ENCODE results near the gene CCT4. TPM values are rescaled to one million over a fixed set of nuclear protein-coding genes. Genes with fewer than 3 reads are reported as not detected.
"Not testable (repeated sequence)": the region's sequence is repeated elsewhere in the genome, so short reads cannot be mapped to it uniquely, and the experiment has no call there.

Gene CCT4
- total and polyA plus RNA-seq, 7 experiments from 2014 or later, result 84.2 to 177 (median 103) TPM

DNA sequence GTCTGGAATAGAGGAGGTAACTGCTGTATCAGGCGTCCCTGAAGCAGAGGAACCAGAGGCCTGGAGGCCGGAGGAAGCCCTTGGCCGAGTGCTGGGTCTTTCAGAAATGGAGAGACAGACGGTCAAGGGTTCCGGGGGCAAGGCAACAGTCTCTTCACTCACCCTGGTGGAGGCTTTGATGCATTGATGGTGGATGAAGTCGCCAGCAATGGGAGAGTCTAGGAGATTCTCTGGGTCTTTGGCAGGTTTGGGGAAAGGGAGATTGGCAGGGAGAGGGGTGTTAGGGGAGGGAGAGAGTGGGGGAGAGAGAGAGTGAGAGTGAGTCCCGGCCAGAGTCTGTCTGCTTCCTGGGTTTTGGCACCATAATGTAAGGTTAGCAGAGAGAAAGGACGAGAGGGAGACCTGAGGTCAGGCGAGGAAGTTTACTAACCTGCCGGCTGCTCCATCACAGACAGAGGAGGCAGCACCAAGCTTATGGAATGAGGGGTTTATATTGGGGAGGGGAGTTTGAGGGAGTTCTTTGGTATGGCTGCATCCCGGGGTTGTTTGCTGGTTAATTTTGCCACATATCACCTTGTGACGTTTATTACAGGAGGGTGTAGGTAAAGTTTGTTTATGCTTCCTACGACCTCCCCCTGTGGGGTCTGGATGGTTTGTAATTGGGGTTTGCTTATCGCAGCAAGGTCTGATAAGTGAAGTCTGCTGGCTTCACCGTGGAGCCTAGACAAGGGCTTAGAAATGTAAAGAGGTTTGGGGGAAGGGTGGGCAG, 36.6 kb upstream of the CCT4 start:
- Mint-ChIP-seq H3K4me3 (no peak overlapping the region), H3K27ac (peak overlapping the region in 1 of 9 donors; percentile 65), H3K9me3 (no peaks in the 10 kb centered on the region), H3K4me1 (peaks cover 0 to 10% (median 0%) of the 10 kb centered on the region in 7 donors), H3K36me3 (peaks cover 0 to 21% (median 10%) of the 10 kb centered on the region in 5 donors), H3K27me3 (no peaks in the 10 kb centered on the region)
- intact Hi-C loops (cut with micrococcal nuclease), result no loop called here
- ChIA-PET POLR2A (no interaction called here), CTCF (interaction anchor here (0.7 kb wide), 1 partner anchor 493 kb away, joined by 3 read pairs; no protein-coding TSS in a partner anchor)
- no peak for DNase-seq
- no peak for ATAC-seq
- Histone ChIP-seq H3K27me3 (ENCODE audit: control insufficient read depth in 2 of 2, insufficient read depth in 2 of 2, low read length in 2 of 2) (no peaks in the 10 kb centered on the region), H3K4me1 (ENCODE audit: control insufficient read depth in 2 of 2, insufficient read depth in 2 of 2, low read length in 2 of 2) (no peaks in the 10 kb centered on the region), H3K27ac (ENCODE audit: low read depth, low read length) (no peak overlapping the region), H3K36me3 (ENCODE audit: control insufficient read depth in 2 of 3, insufficient read depth in 3 of 3, low read length in 3 of 3) (no peaks in the 10 kb centered on the region), H3K4me3 (ENCODE audit: low read length) (no peak overlapping the region), H3K9me3 (ENCODE audit: control insufficient read depth in 2 of 3, low read length in 3 of 3) (no peaks in the 10 kb centered on the region)

- no peak overlapping the region for H3K27ac ChIP-seq (ENCODE audit: low read depth, low read length)
- ChIA-PET POLR2A (no interaction called here), CTCF (interaction anchor here (0.6 kb wide), 1 partner anchor 18 kb away, joined by 3 read pairs; no protein-coding TSS in a partner anchor)
- Mint-ChIP-seq H3K27ac (no peak overlapping the region), H3K4me1 (peaks cover 0 to 10% (median 0%) of the 10 kb centered on the region in 7 donors), H3K4me3 (no peak overlapping the region), H3K36me3 (peaks cover 0 to 16% (median 10%) of the 10 kb centered on the region in 5 donors), H3K9me3 (no peaks in the 10 kb centered on the region), H3K27me3 (no peaks in the 10 kb centered on the region)
- H3K4me1 ChIP-seq (ENCODE audit: control insufficient read depth in 2 of 2, insufficient read depth in 2 of 2, low read length in 2 of 2), result no peaks in the 10 kb centered on the region
- no peaks in the 10 kb centered on the region for H3K36me3 ChIP-seq (ENCODE audit: control insufficient read depth in 2 of 3, insufficient read depth in 3 of 3, low read length in 3 of 3)
- ATAC-seq, result no peak
- H3K27me3 ChIP-seq (ENCODE audit: control insufficient read depth in 2 of 2, insufficient read depth in 2 of 2, low read length in 2 of 2), result no peaks in the 10 kb centered on the region
- intact Hi-C loops (cut with micrococcal nuclease), result no loop called here
- H3K4me3 ChIP-seq (ENCODE audit: low read length), result no peak overlapping the region
- DNase-seq, result no peak
- H3K9me3 ChIP-seq (ENCODE audit: control insufficient read depth in 2 of 3, low read length in 3 of 3), result no peaks in the 10 kb centered on the region
These were observed 34.3 kb upstream of the CCT4 start for GRCh38 chr2:61922714-61923113.

DNA sequence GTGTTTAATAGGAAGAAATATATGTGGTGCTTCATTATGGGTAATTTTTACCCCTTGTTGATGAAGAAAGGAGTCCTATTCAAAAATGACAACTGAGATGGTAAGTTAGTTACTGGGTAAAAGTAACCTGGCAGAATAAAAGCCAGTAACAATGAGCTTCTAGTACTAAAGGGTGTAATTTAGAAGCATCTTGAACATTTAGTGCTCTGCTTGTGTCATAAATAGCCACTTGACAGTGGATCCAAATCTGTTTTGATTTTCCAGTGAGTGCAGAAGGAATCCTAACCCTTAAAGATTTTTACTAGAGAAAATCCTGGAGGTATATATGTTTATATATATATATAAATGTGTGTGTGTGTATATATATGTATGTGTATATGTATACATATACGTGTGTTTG, 32.1 kb upstream of the CCT4 start:
- no peak overlapping the region for H3K4me3 Mint-ChIP-seq
- peaks cover 0 to 12% (median 4%) of the 10 kb centered on the region in 5 donors for H3K36me3 Mint-ChIP-seq
- no peak for DNase-seq
- intact Hi-C loops (cut with micrococcal nuclease), result no loop called here
- no peak overlapping the region for H3K27ac Mint-ChIP-seq
- Histone ChIP-seq H3K9me3 (ENCODE audit: control insufficient read depth in 2 of 3, low read length in 3 of 3) (no peaks in the 10 kb centered on the region), H3K27ac (ENCODE audit: low read depth, low read length) (no peak overlapping the region), H3K4me3 (ENCODE audit: low read length) (no peak overlapping the region), H3K27me3 (ENCODE audit: control insufficient read depth in 2 of 2, insufficient read depth in 2 of 2, low read length in 2 of 2) (no peaks in the 10 kb centered on the region), H3K4me1 (ENCODE audit: control insufficient read depth in 2 of 2, insufficient read depth in 2 of 2, low read length in 2 of 2) (no peaks in the 10 kb centered on the region), H3K36me3 (ENCODE audit: control insufficient read depth in 2 of 3, insufficient read depth in 3 of 3, low read length in 3 of 3) (no peaks in the 10 kb centered on the region)
- no peak for ATAC-seq
- CTCF ChIA-PET, result interaction anchor here (0.7 kb wide), 1 partner anchor 21 kb away, joined by 3 read pairs; no protein-coding TSS in a partner anchor
- POLR2A ChIA-PET, result no interaction called here
- H3K4me1 Mint-ChIP-seq, result peaks cover 0 to 10% (median 0%) of the 10 kb centered on the region in 7 donors
- H3K27me3 Mint-ChIP-seq, result no peaks in the 10 kb centered on the region
- H3K9me3 Mint-ChIP-seq, result no peaks in the 10 kb centered on the region

- H3K4me3 Mint-ChIP-seq; H3K4me1 ChIP-seq (ENCODE audit: control insufficient read depth in 2 of 2, insufficient read depth in 2 of 2, low read length in 2 of 2); H3K27ac ChIP-seq (ENCODE audit: low read depth, low read length); ATAC-seq; H3K27me3 ChIP-seq (ENCODE audit: control insufficient read depth in 2 of 2, insufficient read depth in 2 of 2, low read length in 2 of 2); H3K9me3 ChIP-seq (ENCODE audit: control insufficient read depth in 2 of 3, low read length in 3 of 3); DNase-seq; POLR2A ChIA-PET; intact Hi-C loops (cut with micrococcal nuclease); H3K4me3 ChIP-seq (ENCODE audit: low read length); H3K27me3 Mint-ChIP-seq; H3K9me3 Mint-ChIP-seq; H3K36me3 ChIP-seq (ENCODE audit: control insufficient read depth in 2 of 3, insufficient read depth in 3 of 3, low read length in 3 of 3); H3K36me3 Mint-ChIP-seq: not testable (repeated sequence)
- CTCF ChIA-PET, result interaction anchor here (1.0 kb wide), 1 partner anchor 15 kb away, joined by 3 read pairs; no protein-coding TSS in a partner anchor
- Mint-ChIP-seq H3K4me1 (peaks cover 0 to 18% (median 8%) of the 10 kb centered on the region in 7 donors), H3K27ac (peak overlapping the region in 4 of 9 donors; percentile 3 to 36 (median 16))
These were observed 26.3 kb upstream of the CCT4 start for GRCh38 chr2:61914794-61915193.

DNA sequence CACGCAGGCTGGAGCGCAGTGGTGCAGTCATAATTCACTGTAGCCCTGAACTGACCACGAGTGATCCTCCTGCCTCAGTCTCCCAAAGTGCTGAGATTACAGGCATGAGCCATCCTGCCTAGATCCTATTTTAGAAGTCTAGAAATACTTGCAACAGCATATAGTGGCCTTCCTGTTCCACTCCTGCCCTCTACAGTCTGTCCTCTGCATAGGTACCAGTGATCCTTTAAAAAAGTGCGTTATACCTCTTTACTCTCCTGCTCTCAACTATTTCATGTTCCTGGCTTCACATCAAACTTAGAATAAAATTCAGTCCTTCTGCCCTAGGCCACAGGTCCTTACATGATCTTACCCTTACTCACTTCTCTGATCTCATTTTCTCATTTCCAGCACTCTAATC, 23.1 kb upstream of the CCT4 start:
- no peak for DNase-seq
- H3K4me3 ChIP-seq (ENCODE audit: low read length), result no peak overlapping the region
- CTCF ChIA-PET, result no interaction called here
- peaks cover 0 to 5% (median 0%) of the 10 kb centered on the region in 5 donors for H3K36me3 Mint-ChIP-seq
- H3K27ac Mint-ChIP-seq, result peak overlapping the region in 1 of 9 donors; percentile 22
- no peaks in the 10 kb centered on the region for H3K36me3 ChIP-seq (ENCODE audit: control insufficient read depth in 2 of 3, insufficient read depth in 3 of 3, low read length in 3 of 3)
- no peak overlapping the region for H3K27ac ChIP-seq (ENCODE audit: low read depth, low read length)
- peaks cover 0 to 3% of the 10 kb centered on the region in 2 donors for H3K4me1 ChIP-seq (ENCODE audit: control insufficient read depth in 2 of 2, insufficient read depth in 2 of 2, low read length in 2 of 2)
- H3K4me3 Mint-ChIP-seq, result no peak overlapping the region
- H3K27me3 Mint-ChIP-seq, result no peaks in the 10 kb centered on the region
- peaks cover 4 to 40% (median 26%) of the 10 kb centered on the region in 7 donors for H3K4me1 Mint-ChIP-seq
- H3K9me3 Mint-ChIP-seq, result no peaks in the 10 kb centered on the region
- H3K27me3 ChIP-seq (ENCODE audit: control insufficient read depth in 2 of 2, insufficient read depth in 2 of 2, low read length in 2 of 2), result no peaks in the 10 kb centered on the region
- intact Hi-C loops (cut with micrococcal nuclease), result no loop called here
- ATAC-seq, result no peak
- H3K9me3 ChIP-seq (ENCODE audit: control insufficient read depth in 2 of 3, low read length in 3 of 3), result no peaks in the 10 kb centered on the region
- POLR2A ChIA-PET, result no interaction called here

DNA sequence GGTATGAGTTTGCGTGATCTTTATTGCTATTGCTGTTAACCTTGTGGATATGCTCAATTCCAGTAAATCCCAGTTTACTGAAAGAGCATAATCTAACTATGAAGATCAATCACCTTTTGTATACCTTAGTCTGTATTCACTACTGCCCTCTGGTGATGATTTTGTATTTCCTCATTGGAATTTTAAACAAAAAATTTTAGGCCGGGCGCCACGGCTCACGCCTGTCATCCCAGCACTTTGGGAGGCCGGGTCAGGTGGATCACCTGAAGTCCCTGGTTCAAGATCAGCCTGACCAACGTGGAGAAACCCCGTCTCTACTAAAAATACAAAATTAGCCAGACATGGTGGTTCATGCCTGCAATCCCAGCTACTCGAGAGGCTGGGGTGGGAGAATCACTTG, 22.1 kb upstream of the CCT4 start:
- ChIA-PET POLR2A (no interaction called here), CTCF (no interaction called here)
- H3K36me3 Mint-ChIP-seq, result peaks cover 0 to 5% (median 0%) of the 10 kb centered on the region in 5 donors
- no peak overlapping the region for H3K4me3 ChIP-seq (ENCODE audit: low read length)
- H3K27me3 ChIP-seq (ENCODE audit: control insufficient read depth in 2 of 2, insufficient read depth in 2 of 2, low read length in 2 of 2), result no peaks in the 10 kb centered on the region
- no peak overlapping the region for H3K4me3 Mint-ChIP-seq
- no peaks in the 10 kb centered on the region for H3K9me3 ChIP-seq (ENCODE audit: control insufficient read depth in 2 of 3, low read length in 3 of 3)
- intact Hi-C loops (cut with micrococcal nuclease), result no loop called here
- H3K27ac ChIP-seq (ENCODE audit: low read depth, low read length), result no peak overlapping the region
- no peaks in the 10 kb centered on the region for H3K9me3 Mint-ChIP-seq
- ATAC-seq, result no peak
- DNase-seq, result no peak
- no peak overlapping the region for H3K27ac Mint-ChIP-seq
- H3K4me1 Mint-ChIP-seq, result peaks cover 9 to 48% (median 30%) of the 10 kb centered on the region in 7 donors
- no peaks in the 10 kb centered on the region for H3K27me3 Mint-ChIP-seq
- peaks cover 0 to 8% of the 10 kb centered on the region in 2 donors for H3K4me1 ChIP-seq (ENCODE audit: control insufficient read depth in 2 of 2, insufficient read depth in 2 of 2, low read length in 2 of 2)
- peaks cover 0 to 4% (median 0%) of the 10 kb centered on the region in 3 experiments for H3K36me3 ChIP-seq (ENCODE audit: control insufficient read depth in 2 of 3, insufficient read depth in 3 of 3, low read length in 3 of 3)

Data from naive thymus-derived CD4-positive, alpha-beta T cell (primary cell).